ENCODE data around the gene SUGP2.

Gene SUGP2

GRCh38 chr19:18948075-18948975 lies 85.0 kb downstream of the SUGP2 start:
- DNase-seq: no peak

- no peak for DNase-seq
These were observed 86.4 kb downstream of the SUGP2 start for GRCh38 chr19:18946918-18947317.

GRCh38 chr19:18946335-18946734 lies 87.0 kb downstream of the SUGP2 start:
- DNase-seq: no peak

- DNase-seq: no peak
These were observed 88.0 kb downstream of the SUGP2 start for GRCh38 chr19:18945297-18945696.

- no peak for DNase-seq
These were observed 89.9 kb downstream of the SUGP2 start for GRCh38 chr19:18943465-18943864.

- DNase-seq: no peak
These were observed 90.6 kb downstream of the SUGP2 start for GRCh38 chr19:18942692-18943091.

GRCh38 chr19:18941628-18942354 lies 91.5 kb downstream of the SUGP2 start:
- no peak for DNase-seq
